ENCODE measurements around the gene GLG1.

GLG1 gene

DNA sequence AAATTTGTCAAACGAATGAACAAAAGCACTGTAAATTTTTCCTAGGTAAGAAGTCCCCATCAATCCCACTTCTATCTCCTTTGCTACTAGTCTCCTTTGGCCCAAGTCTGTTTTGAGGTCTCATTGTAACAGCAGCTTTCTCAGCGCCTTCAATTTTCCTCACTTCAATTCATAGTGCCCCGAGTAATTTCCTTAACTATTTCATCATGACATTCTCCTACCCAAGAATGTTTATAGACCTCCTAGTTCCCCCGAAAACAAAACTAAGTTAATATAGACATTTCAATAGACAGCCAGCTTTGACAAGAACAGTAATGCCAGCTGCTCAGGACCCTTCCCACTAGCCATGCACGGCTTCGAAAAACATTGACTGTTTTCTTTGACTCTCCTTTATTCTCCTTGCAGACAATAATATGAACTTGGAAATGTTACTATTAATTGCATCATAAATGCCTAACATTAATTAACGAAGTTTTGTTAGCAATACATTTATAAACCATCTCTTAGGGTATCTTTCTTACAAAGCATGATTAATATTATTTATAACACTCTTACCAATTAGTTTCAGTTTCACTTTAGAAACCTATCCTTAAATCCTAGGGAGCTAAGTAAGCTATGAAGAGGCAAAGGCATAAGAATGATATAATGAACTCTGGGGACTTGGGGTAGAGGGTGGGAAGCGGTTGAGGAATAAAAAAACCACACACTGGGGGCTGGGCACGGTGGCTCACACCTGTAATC lies 22.8 kb downstream of the GLG1 start:
- H3K4me2 ChIP-seq (ENCODE audit: low read length, poor library complexity, severe bottlenecking), result no peak overlapping the region
- peak overlapping the region; percentile 28 for H2BK15ac ChIP-seq (ENCODE audit: low read depth, poor library complexity, severe bottlenecking)
- no peaks in the 10 kb centered on the region for H3K27me3 ChIP-seq (ENCODE audit: control insufficient read depth in 1 of 2, insufficient read depth in 1 of 2, low read length in 2 of 2)
- peak overlapping the region; percentile 19 for H2BK120ac ChIP-seq (ENCODE audit: low read depth, low read length)
- no peaks in the 10 kb centered on the region for H3K9me3 ChIP-seq (ENCODE audit: control insufficient read depth, low read length)
- 95% methylated on average over 7 of the region's 9 CpGs for WGBS
- H3K9ac ChIP-seq (ENCODE audit: low read length), result no peak overlapping the region
- no peak overlapping the region for H2AK5ac ChIP-seq (ENCODE audit: low read length, severe bottlenecking)
- no peak overlapping the region for H3K18ac ChIP-seq (ENCODE audit: low read depth in 1 of 2, low read length in 2 of 2)
- no peak overlapping the region for H3K14ac ChIP-seq (ENCODE audit: low read length in 2 of 2)
- H3K36me3 ChIP-seq (ENCODE audit: control insufficient read depth in 1 of 2, insufficient read depth in 2 of 2, low read depth in 1 of 2, low read length in 2 of 2), result no peaks in the 10 kb centered on the region
- no peak overlapping the region for H4K91ac ChIP-seq (ENCODE audit: low read length)
- H3K4me3 ChIP-seq (ENCODE audit: insufficient read depth in 1 of 2, low read depth in 1 of 2, low read length in 2 of 2), result peak overlapping the region in 1 of 2 experiments; percentile 55
- no peak overlapping the region for H3K23ac ChIP-seq (ENCODE audit: low read length in 2 of 2)
- H2AFZ ChIP-seq (ENCODE audit: low read depth, low read length), result no peak overlapping the region
- H2BK5ac ChIP-seq (ENCODE audit: low read depth, low read length, poor library complexity, severe bottlenecking), result no peak overlapping the region
- DNase-seq, result no peak
- H3K79me1 ChIP-seq (replicated peaks; ENCODE audit: low read length, poor library complexity, severe bottlenecking), result peaks cover 3% of the 10 kb centered on the region
- no peak overlapping the region for H3K27ac ChIP-seq (ENCODE audit: low read length, poor library complexity, severe bottlenecking)
- H3K4me1 ChIP-seq (ENCODE audit: control insufficient read depth, insufficient read depth, low read depth, low read length), result peaks cover 7% of the 10 kb centered on the region
- no peak overlapping the region for H3K4ac ChIP-seq (ENCODE audit: low read depth in 1 of 2, low read length in 2 of 2)
- H2BK12ac ChIP-seq (ENCODE audit: low read length in 2 of 2), result no peak overlapping the region
- no peak overlapping the region for H4K8ac ChIP-seq (ENCODE audit: low read length)

- DNase-seq, result no peak
- Histone ChIP-seq H2BK120ac (ENCODE audit: low read depth, low read length) (no peak overlapping the region), H3K4me1 (ENCODE audit: control insufficient read depth, insufficient read depth, low read depth, low read length) (peaks cover 8% of the 10 kb centered on the region), H4K8ac (ENCODE audit: low read length) (no peak overlapping the region), H2BK5ac (ENCODE audit: low read depth, low read length, poor library complexity, severe bottlenecking) (no peak overlapping the region), H2BK15ac (ENCODE audit: low read depth, poor library complexity, severe bottlenecking) (no peak overlapping the region), H3K9ac (ENCODE audit: low read length) (no peak overlapping the region), H3K23ac (ENCODE audit: low read length in 2 of 2) (no peak overlapping the region), H2AFZ (ENCODE audit: low read depth, low read length) (no peak overlapping the region), H3K14ac (ENCODE audit: low read length in 2 of 2) (no peak overlapping the region), H2BK12ac (ENCODE audit: low read length in 2 of 2) (no peak overlapping the region), H3K4me2 (ENCODE audit: low read length, poor library complexity, severe bottlenecking) (no peak overlapping the region), H3K79me1 (replicated peaks; ENCODE audit: low read length, poor library complexity, severe bottlenecking) (peaks cover 5% of the 10 kb centered on the region), H3K4ac (ENCODE audit: low read depth in 1 of 2, low read length in 2 of 2) (no peak overlapping the region), H3K18ac (ENCODE audit: low read depth in 1 of 2, low read length in 2 of 2) (no peak overlapping the region), H3K9me3 (ENCODE audit: control insufficient read depth, low read length) (no peaks in the 10 kb centered on the region), H4K91ac (ENCODE audit: low read length) (no peak overlapping the region), H3K4me3 (ENCODE audit: insufficient read depth in 1 of 2, low read depth in 1 of 2, low read length in 2 of 2) (no peak overlapping the region), H2AK5ac (ENCODE audit: low read length, severe bottlenecking) (no peak overlapping the region), H3K36me3 (ENCODE audit: control insufficient read depth in 1 of 2, insufficient read depth in 2 of 2, low read depth in 1 of 2, low read length in 2 of 2) (no peaks in the 10 kb centered on the region), H3K27me3 (ENCODE audit: control insufficient read depth in 1 of 2, insufficient read depth in 1 of 2, low read length in 2 of 2) (no peaks in the 10 kb centered on the region), H3K27ac (ENCODE audit: low read length, poor library complexity, severe bottlenecking) (no peak overlapping the region)
- WGBS, result 98% methylated on average over 1 of the region's 1 CpG
Measured at GRCh38 chr16:74582970-74583369, 23.9 kb downstream of the GLG1 start.

- Histone ChIP-seq H3K79me1 (replicated peaks; ENCODE audit: low read length, poor library complexity, severe bottlenecking) (peaks cover 10% of the 10 kb centered on the region), H3K9ac (ENCODE audit: low read length) (no peak overlapping the region), H4K8ac (ENCODE audit: low read length) (no peak overlapping the region), H3K18ac (ENCODE audit: low read depth in 1 of 2, low read length in 2 of 2) (no peak overlapping the region), H3K4ac (ENCODE audit: low read depth in 1 of 2, low read length in 2 of 2) (no peak overlapping the region), H3K9me3 (ENCODE audit: control insufficient read depth, low read length) (no peaks in the 10 kb centered on the region), H4K91ac (ENCODE audit: low read length) (no peak overlapping the region), H3K27ac (ENCODE audit: low read length, poor library complexity, severe bottlenecking) (no peak overlapping the region), H3K14ac (ENCODE audit: low read length in 2 of 2) (no peak overlapping the region), H2AFZ (ENCODE audit: low read depth, low read length) (no peak overlapping the region), H2BK12ac (ENCODE audit: low read length in 2 of 2) (no peak overlapping the region), H2AK5ac (ENCODE audit: low read length, severe bottlenecking) (no peak overlapping the region), H3K4me1 (ENCODE audit: control insufficient read depth, insufficient read depth, low read depth, low read length) (peaks cover 10% of the 10 kb centered on the region), H2BK15ac (ENCODE audit: low read depth, poor library complexity, severe bottlenecking) (no peak overlapping the region), H3K36me3 (ENCODE audit: control insufficient read depth in 1 of 2, insufficient read depth in 2 of 2, low read depth in 1 of 2, low read length in 2 of 2) (no peaks in the 10 kb centered on the region), H3K4me3 (ENCODE audit: insufficient read depth in 1 of 2, low read depth in 1 of 2, low read length in 2 of 2) (no peak overlapping the region), H3K27me3 (ENCODE audit: control insufficient read depth in 1 of 2, insufficient read depth in 1 of 2, low read length in 2 of 2) (no peaks in the 10 kb centered on the region), H2BK5ac (ENCODE audit: low read depth, low read length, poor library complexity, severe bottlenecking) (no peak overlapping the region), H2BK120ac (ENCODE audit: low read depth, low read length) (no peak overlapping the region), H3K23ac (ENCODE audit: low read length in 2 of 2) (no peak overlapping the region), H3K4me2 (ENCODE audit: low read length, poor library complexity, severe bottlenecking) (no peak overlapping the region)
- WGBS, result no CpG with 5 or more reads among the region's 3 CpGs
- no peak for DNase-seq
Measured at GRCh38 chr16:74580833-74581232, 26.1 kb downstream of the GLG1 start.

- no peak overlapping the region for H2BK15ac ChIP-seq (ENCODE audit: low read depth, poor library complexity, severe bottlenecking)
- H3K27me3 ChIP-seq (ENCODE audit: control insufficient read depth in 1 of 2, insufficient read depth in 1 of 2, low read length in 2 of 2), result no peaks in the 10 kb centered on the region
- no peak overlapping the region for H3K14ac ChIP-seq (ENCODE audit: low read length in 2 of 2)
- no peak overlapping the region for H4K8ac ChIP-seq (ENCODE audit: low read length)
- no peaks in the 10 kb centered on the region for H3K36me3 ChIP-seq (ENCODE audit: control insufficient read depth in 1 of 2, insufficient read depth in 2 of 2, low read depth in 1 of 2, low read length in 2 of 2)
- H3K27ac ChIP-seq (ENCODE audit: low read length, poor library complexity, severe bottlenecking), result no peak overlapping the region
- H3K9ac ChIP-seq (ENCODE audit: low read length), result no peak overlapping the region
- H3K4ac ChIP-seq (ENCODE audit: low read depth in 1 of 2, low read length in 2 of 2), result no peak overlapping the region
- H4K91ac ChIP-seq (ENCODE audit: low read length), result no peak overlapping the region
- no peak overlapping the region for H2AK5ac ChIP-seq (ENCODE audit: low read length, severe bottlenecking)
- H3K4me1 ChIP-seq (ENCODE audit: control insufficient read depth, insufficient read depth, low read depth, low read length), result peaks cover 9% of the 10 kb centered on the region
- no peak overlapping the region for H3K4me3 ChIP-seq (ENCODE audit: insufficient read depth in 1 of 2, low read depth in 1 of 2, low read length in 2 of 2)
- H3K18ac ChIP-seq (ENCODE audit: low read depth in 1 of 2, low read length in 2 of 2), result no peak overlapping the region
- no peak overlapping the region for H3K4me2 ChIP-seq (ENCODE audit: low read length, poor library complexity, severe bottlenecking)
- no peak for DNase-seq
- no peak overlapping the region for H2BK120ac ChIP-seq (ENCODE audit: low read depth, low read length)
- no peaks in the 10 kb centered on the region for H3K9me3 ChIP-seq (ENCODE audit: control insufficient read depth, low read length)
- H3K79me1 ChIP-seq (replicated peaks; ENCODE audit: low read length, poor library complexity, severe bottlenecking), result peaks cover 10% of the 10 kb centered on the region
- no peak overlapping the region for H2BK12ac ChIP-seq (ENCODE audit: low read length in 2 of 2)
- H2BK5ac ChIP-seq (ENCODE audit: low read depth, low read length, poor library complexity, severe bottlenecking), result no peak overlapping the region
- 94% methylated on average over 3 of the region's 3 CpGs for WGBS
- H2AFZ ChIP-seq (ENCODE audit: low read depth, low read length), result no peak overlapping the region
- H3K23ac ChIP-seq (ENCODE audit: low read length in 2 of 2), result no peak overlapping the region
Measured at GRCh38 chr16:74578838-74579237, 28.1 kb downstream of the GLG1 start.
